K562 (cell line): ENCODE measurements around the gene SLC4A2. TPM values are rescaled to one million over a fixed set of nuclear protein-coding genes. Genes with fewer than 3 reads are reported as not detected.

Source experiments
- CCNT2 ChIP-seq: IDR thresholded peaks from 2 replicates; pipeline ENCODE4 v1.6.1; 2011; ENCODE audit warnings: borderline replicate concordance, low read depth, mild to moderate bottlenecking, moderate library complexity, mixed read lengths, low read length; ENCODE audit not compliant: insufficient read length; ENCODE audit errors: extremely low read depth
- EP400 ChIP-seq: fragments of 450-650 bp; IDR thresholded peaks from 2 replicates; pipeline ENCODE4 v1.6.1; 2017; ENCODE audit warnings: antibody characterized with exemption, mild to moderate bottlenecking, moderate library complexity
- HDAC1 ChIP-seq, 2 experiments: fragments of 450-650 bp; IDR thresholded peaks; 2 replicates each; pipeline ENCODE4 v1.6.1; 2016 to 2017; ENCODE audit warnings: inconsistent platforms in 1 of 2, mild to moderate bottlenecking in 1 of 2, moderate library complexity in 1 of 2
- HDAC3 ChIP-seq: fragments of 450-650 bp; IDR thresholded peaks from 2 replicates; pipeline ENCODE4 v1.6.1; 2018; ENCODE audit warnings: borderline replicate concordance, mild to moderate bottlenecking, moderate library complexity; ENCODE audit not compliant: partially characterized antibody
- NCOA6 ChIP-seq: fragments of 450-650 bp; IDR thresholded peaks from 2 replicates; pipeline ENCODE4 v1.6.1; 2017; ENCODE audit warnings: mild to moderate bottlenecking
- NEUROD1 ChIP-seq: fragments of 150-350 bp; IDR thresholded peaks from 2 replicates; pipeline ENCODE4 v1.6.1; 2014; ENCODE audit warnings: borderline replicate concordance, low read length, low read depth; ENCODE audit not compliant: partially characterized antibody
- NFIC ChIP-seq: fragments of 450-650 bp; IDR thresholded peaks from 2 replicates; pipeline ENCODE4 v1.6.1; 2017; ENCODE audit warnings: mild to moderate bottlenecking, inconsistent platforms
- TBP ChIP-seq: optimal IDR thresholded peaks from 2 replicates; pipeline ENCODE3; 2011; ENCODE audit warnings: low read depth, low read length, improper control_type of control experiment
- ZNF263 ChIP-seq: sonication (generic); formaldehyde crosslinking; IDR thresholded peaks from 2 replicates; pipeline ENCODE4 v1.8.0; 2022; ENCODE audit warnings: mild to moderate bottlenecking, missing genetic modification reagents, borderline replicate concordance
- ZNF696 ChIP-seq: fragments of 250-450 bp; sonication (Bioruptor Pico); conservative IDR thresholded peaks from 2 replicates; pipeline ENCODE4 v1.4.0; 2020; ENCODE audit warnings: mild to moderate bottlenecking, moderate library complexity
- polyA plus RNA-seq, 8 experiments: library from polyadenylated mRNA; depleted of rRNA in 4 of 8; stranded (reverse) in 5 of 8; unstranded in 3 of 8; fragments of >200 nt; fragmentation: Nextera tagmentation in 2 of 8; fragmentation: Illumina TruSeq in 1 of 8; extraction: Ambion mirVana in 2 of 8; extraction: Trizol in 1 of 8; gene quantifications; 2 replicates each; pipeline versions ENCODE4 v1.2.1 to v1.2.3, GENCODE V29; 2011 to 2014; ENCODE audit warnings: inconsistent platforms in 1 of 8, missing spikeins in 1 of 8
- total RNA-seq, 7 experiments: library from RNA; depleted of rRNA in 6 of 7; stranded (reverse); fragments of >200 nt in 6 of 7; fragmentation: Illumina TruSeq in 2 of 7; extraction: Trizol in 2 of 7; gene quantifications; 2 replicates each; pipeline versions ENCODE4 v1.2.1 to v1.2.3, GENCODE V29; 2011 to 2021; ENCODE audit warnings: low replicate concordance in 1 of 7
- TF ChIP-seq, protein P1 (sequence below): fragments of 450-650 bp; IDR thresholded peaks from 2 replicates; pipeline ENCODE4 v1.6.1; 2016; ENCODE audit warnings: low read depth
- TF ChIP-seq, protein P2 (sequence below): fragments of 250-450 bp; sonication (Bioruptor Pico); IDR thresholded peaks from 2 replicates; pipeline ENCODE4 v1.8.0; 2021; ENCODE audit warnings: borderline replicate concordance, mild to moderate bottlenecking, moderate library complexity; ENCODE audit not compliant: poor library complexity, severe bottlenecking
- TF ChIP-seq, protein P3 (sequence below): fragments of 200-400 bp; formaldehyde crosslinking; IDR thresholded peaks from 2 replicates; pipeline ENCODE4 v1.6.1; 2017; ENCODE audit warnings: mild to moderate bottlenecking, low read depth, low read length, moderate library complexity

The SLC4A2 gene
- total and polyA plus RNA-seq, 9 of the 15 experiments (the other 6 are each of a cell fraction or from before 2014, with no cell fraction given): 11.4 to 375 (median 130) TPM

DNA sequence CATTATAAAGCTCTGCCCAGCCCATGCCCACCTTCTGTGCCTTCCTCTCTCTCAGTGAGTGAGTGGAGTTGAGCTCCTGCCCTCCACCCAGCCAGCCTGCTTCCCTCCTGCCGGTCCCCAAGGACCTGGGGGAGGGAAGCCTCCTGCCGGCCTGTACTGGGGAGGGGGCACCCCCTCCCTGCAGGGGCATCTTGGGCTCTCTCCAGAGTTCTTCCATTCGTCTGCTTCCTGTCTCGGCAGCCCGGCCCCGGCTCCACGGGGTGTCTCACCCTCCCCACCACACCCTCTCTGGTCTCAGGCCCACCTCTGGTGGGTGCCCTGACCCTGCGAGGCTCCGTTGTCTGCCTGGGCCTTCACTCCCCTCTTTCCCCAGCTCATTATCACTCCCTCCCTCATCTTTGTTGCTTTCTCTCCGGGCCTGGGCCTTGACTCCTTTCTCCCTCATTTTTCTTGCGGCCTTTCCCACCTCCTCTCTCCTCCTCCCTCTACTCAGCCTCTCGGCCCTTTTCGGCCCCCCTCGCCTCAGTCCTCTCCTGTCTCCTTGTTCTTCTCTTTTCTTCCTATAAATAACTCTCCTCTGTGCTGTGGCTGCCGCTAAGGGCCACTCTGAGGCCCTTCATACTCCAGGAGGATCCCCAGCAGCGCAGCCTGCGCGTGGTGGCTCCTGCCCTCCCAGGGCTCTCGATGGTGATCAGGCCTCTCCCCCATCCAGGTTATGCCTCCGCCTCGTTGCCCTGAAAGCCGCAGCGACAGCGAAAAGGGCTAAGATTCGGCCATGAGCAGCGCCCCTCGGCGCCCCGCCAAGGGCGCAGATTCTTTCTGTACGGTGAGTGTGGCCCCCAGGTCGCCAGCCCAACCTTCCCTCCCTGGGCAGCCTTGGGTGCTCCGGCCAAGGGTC, 2.1 kb downstream of the SLC4A2 start (continued):
- TF ChIP-seq, protein P1, sequence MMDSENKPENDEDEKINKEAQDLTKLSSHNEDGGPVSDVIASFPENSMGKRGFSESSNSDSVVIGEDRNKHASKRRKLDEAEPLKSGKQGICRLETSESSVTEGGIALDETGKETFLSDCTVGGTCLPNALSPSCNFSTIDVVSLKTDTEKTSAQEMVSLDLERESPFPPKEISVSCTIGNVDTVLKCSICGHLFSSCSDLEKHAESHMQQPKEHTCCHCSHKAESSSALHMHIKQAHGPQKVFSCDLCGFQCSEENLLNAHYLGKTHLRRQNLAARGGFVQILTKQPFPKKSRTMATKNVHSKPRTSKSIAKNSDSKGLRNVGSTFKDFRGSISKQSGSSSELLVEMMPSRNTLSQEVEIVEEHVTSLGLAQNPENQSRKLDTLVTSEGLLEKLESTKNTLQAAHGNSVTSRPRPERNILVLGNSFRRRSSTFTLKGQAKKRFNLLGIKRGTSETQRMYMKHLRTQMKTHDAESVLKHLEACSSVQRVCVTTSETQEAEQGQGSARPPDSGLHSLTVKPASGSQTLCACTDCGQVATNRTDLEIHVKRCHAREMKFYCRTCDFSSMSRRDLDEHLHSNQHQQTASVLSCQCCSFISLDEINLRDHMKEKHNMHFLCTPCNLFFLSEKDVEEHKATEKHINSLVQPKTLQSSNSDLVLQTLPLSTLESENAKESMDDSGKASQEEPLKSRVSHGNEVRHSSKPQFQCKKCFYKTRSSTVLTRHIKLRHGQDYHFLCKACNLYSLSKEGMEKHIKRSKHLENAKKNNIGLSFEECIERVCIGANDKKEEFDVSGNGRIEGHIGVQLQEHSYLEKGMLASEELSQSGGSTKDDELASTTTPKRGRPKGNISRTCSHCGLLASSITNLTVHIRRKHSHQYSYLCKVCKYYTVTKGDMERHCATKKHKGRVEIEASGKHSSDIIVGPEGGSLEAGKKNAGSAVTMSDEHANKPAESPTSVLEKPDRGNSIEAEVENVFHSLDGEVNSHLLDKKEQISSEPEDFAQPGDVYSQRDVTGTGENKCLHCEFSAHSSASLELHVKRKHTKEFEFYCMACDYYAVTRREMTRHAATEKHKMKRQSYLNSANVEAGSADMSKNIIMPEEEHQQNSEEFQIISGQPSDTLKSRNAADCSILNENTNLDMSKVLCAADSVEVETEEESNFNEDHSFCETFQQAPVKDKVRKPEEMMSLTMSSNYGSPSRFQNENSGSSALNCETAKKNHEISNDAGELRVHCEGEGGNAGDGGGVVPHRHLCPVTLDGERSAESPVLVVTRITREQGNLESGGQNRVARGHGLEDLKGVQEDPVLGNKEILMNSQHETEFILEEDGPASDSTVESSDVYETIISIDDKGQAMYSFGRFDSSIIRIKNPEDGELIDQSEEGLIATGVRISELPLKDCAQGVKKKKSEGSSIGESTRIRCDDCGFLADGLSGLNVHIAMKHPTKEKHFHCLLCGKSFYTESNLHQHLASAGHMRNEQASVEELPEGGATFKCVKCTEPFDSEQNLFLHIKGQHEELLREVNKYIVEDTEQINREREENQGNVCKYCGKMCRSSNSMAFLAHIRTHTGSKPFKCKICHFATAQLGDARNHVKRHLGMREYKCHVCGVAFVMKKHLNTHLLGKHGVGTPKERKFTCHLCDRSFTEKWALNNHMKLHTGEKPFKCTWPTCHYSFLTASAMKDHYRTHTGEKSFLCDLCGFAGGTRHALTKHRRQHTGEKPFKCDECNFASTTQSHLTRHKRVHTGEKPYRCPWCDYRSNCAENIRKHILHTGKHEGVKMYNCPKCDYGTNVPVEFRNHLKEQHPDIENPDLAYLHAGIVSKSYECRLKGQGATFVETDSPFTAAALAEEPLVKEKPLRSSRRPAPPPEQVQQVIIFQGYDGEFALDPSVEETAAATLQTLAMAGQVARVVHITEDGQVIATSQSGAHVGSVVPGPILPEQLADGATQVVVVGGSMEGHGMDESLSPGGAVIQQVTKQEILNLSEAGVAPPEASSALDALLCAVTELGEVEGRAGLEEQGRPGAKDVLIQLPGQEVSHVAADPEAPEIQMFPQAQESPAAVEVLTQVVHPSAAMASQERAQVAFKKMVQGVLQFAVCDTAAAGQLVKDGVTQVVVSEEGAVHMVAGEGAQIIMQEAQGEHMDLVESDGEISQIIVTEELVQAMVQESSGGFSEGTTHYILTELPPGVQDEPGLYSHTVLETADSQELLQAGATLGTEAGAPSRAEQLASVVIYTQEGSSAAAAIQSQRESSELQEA: peak; percentile 78
- TF ChIP-seq ZNF696 (CRISPR knock-in tag): no peak
- TF ChIP-seq NCOA6: no peak
- TF ChIP-seq ZNF263 (CRISPR knock-in tag): 0 out of 2 replicates have a peak, but pooled peaks have one; percentile 53
- no peak for TF ChIP-seq EP400
- peak; percentile 14 for TF ChIP-seq TBP
- peak; percentile 29 for TF ChIP-seq NFIC
- no peak for TF ChIP-seq NEUROD1
- no peak for TF ChIP-seq CCNT2
- TF ChIP-seq, protein P2, sequence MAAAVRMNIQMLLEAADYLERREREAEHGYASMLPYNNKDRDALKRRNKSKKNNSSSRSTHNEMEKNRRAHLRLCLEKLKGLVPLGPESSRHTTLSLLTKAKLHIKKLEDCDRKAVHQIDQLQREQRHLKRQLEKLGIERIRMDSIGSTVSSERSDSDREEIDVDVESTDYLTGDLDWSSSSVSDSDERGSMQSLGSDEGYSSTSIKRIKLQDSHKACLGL: no peak
- TF ChIP-seq HDAC3: no peak
- TF ChIP-seq, protein P3, sequence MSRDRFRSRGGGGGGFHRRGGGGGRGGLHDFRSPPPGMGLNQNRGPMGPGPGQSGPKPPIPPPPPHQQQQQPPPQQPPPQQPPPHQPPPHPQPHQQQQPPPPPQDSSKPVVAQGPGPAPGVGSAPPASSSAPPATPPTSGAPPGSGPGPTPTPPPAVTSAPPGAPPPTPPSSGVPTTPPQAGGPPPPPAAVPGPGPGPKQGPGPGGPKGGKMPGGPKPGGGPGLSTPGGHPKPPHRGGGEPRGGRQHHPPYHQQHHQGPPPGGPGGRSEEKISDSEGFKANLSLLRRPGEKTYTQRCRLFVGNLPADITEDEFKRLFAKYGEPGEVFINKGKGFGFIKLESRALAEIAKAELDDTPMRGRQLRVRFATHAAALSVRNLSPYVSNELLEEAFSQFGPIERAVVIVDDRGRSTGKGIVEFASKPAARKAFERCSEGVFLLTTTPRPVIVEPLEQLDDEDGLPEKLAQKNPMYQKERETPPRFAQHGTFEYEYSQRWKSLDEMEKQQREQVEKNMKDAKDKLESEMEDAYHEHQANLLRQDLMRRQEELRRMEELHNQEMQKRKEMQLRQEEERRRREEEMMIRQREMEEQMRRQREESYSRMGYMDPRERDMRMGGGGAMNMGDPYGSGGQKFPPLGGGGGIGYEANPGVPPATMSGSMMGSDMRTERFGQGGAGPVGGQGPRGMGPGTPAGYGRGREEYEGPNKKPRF: no peak
- TF ChIP-seq HDAC1 (IDR thresholded peaks at IDR 0.05): peak in 1 of 2 experiments; percentile 61; a peak in 1 of 4 replicates
